ENCODE measurements around the gene GAREM1. TPM values are rescaled to one million over a fixed set of nuclear protein-coding genes. Genes with fewer than 3 reads are reported as not detected.

GAREM1 gene
- total RNA-seq, 1 experiment from 2014 or later, result 11.1 TPM

DNA sequence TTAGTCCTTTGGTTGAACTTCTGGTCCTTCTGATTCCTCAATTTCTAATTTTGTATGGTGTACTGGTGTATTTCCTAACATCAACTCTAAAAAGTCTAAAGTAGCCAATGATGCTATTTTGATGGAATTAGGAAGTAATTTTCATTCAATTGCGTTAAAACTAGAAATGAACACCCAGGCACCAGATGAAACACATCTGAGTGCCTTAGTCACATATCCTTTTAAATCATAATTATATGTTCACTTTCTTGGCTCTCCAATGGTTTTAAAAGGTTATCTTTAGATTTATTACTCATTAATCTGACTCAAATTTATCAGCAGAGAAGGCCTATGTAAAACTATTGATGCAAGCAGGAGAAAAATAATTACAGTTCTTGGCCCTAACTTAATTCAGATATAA, 119.7 kb downstream of the GAREM1 start (continued):
- TF ChIP-seq, protein P1, sequence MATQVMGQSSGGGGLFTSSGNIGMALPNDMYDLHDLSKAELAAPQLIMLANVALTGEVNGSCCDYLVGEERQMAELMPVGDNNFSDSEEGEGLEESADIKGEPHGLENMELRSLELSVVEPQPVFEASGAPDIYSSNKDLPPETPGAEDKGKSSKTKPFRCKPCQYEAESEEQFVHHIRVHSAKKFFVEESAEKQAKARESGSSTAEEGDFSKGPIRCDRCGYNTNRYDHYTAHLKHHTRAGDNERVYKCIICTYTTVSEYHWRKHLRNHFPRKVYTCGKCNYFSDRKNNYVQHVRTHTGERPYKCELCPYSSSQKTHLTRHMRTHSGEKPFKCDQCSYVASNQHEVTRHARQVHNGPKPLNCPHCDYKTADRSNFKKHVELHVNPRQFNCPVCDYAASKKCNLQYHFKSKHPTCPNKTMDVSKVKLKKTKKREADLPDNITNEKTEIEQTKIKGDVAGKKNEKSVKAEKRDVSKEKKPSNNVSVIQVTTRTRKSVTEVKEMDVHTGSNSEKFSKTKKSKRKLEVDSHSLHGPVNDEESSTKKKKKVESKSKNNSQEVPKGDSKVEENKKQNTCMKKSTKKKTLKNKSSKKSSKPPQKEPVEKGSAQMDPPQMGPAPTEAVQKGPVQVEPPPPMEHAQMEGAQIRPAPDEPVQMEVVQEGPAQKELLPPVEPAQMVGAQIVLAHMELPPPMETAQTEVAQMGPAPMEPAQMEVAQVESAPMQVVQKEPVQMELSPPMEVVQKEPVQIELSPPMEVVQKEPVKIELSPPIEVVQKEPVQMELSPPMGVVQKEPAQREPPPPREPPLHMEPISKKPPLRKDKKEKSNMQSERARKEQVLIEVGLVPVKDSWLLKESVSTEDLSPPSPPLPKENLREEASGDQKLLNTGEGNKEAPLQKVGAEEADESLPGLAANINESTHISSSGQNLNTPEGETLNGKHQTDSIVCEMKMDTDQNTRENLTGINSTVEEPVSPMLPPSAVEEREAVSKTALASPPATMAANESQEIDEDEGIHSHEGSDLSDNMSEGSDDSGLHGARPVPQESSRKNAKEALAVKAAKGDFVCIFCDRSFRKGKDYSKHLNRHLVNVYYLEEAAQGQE (IDR thresholded peaks at IDR 0.05; ENCODE audit: low read depth), result no peak
- TF ChIP-seq ZFX (IDR thresholded peaks at IDR 0.05), result no peak
- TF ChIP-seq, protein P2, sequence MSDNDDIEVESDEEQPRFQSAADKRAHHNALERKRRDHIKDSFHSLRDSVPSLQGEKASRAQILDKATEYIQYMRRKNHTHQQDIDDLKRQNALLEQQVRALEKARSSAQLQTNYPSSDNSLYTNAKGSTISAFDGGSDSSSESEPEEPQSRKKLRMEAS (IDR thresholded peaks at IDR 0.05), result no peak
- no peak for TF ChIP-seq SRF (IDR thresholded peaks at IDR 0.05; ENCODE audit: low read depth)
- no peak for TF ChIP-seq SIN3A (IDR thresholded peaks at IDR 0.05; ENCODE audit: low read depth)

DNA sequence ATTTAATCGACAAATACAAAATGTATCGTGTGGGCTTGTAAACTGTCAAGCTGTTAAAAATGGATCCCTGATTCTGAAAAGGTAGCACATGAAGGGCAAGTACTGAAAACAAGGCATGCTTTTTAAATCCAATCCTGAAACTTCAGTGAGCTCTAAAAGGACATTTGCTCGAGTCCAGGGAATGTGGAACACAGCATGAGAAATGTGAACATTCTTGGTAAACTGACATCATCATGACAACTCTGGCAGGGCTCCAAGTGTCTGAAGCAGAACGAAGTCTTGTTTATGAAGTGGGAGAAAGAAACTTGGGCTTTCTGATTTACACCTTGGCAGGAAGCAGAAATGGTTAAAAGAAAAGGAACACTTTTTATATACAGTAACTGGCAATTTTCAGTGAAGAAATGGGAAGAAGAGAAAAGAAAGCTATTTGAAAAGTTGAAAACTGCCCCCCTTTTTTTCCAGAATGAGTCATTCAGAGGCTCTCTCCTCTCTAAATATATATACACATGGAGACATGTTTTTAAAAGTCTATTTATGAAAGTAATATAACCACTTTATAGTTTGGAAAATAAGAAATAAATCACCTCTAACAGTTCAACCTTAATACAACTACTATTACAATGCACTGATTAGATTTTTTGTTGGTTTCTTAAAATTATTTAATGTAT, 120.8 kb downstream of the GAREM1 start:
- no TSS peak for BruUV-seq (replicated peaks)

More for the DNA sequence above, 120.8 kb downstream of the GAREM1 start:
- peak; percentile 69; the same call in 1 of the 2 replicates for ATAC-seq
- peak; percentile 91 for DNase-seq (ENCODE audit: low read depth, low spot score)
- Histone ChIP-seq H3K9ac (ENCODE audit: low read length) (peak overlapping the region; percentile 24), H3K9me3 (ENCODE audit: control insufficient read depth in 1 of 2, insufficient read depth in 1 of 2, low read depth in 1 of 2, low read length in 2 of 2) (no peaks in the 10 kb centered on the region), H3K9me2 (ENCODE audit: insufficient read depth) (no peaks in the 10 kb centered on the region), H3K36me3 (ENCODE audit: control insufficient read depth in 1 of 2, insufficient read depth in 2 of 2, low read length in 2 of 2) (no peaks in the 10 kb centered on the region), H3K4me2 (ENCODE audit: low read length) (peak overlapping the region; percentile 72), H3K4me3 (replicated peaks in 1 of 2; ENCODE audit: low read depth in 1 of 2, low read length in 2 of 2) (peak overlapping the region in 1 of 2 experiments; percentile 38; a peak in 2 of 4 replicates), H2AFZ (ENCODE audit: low read depth, low read length, poor library complexity, severe bottlenecking) (peak overlapping the region; percentile 5), H4K20me1 (ENCODE audit: insufficient read depth) (no peaks in the 10 kb centered on the region), H3K27me3 (ENCODE audit: insufficient read depth, low read length) (no peaks in the 10 kb centered on the region), H3K4me1 (ENCODE audit: control insufficient read depth in 1 of 2, insufficient read depth in 2 of 2, low read length in 2 of 2) (peaks cover 13 to 24% of the 10 kb centered on the region in 2 experiments), H3K27ac (ENCODE audit: low read depth, low read length) (peak overlapping the region; percentile 28; the same call in 1 of the 2 replicates), H3K79me2 (ENCODE audit: insufficient read depth, low read length) (no peaks in the 10 kb centered on the region)
- RAD21 ChIA-PET (ENCODE audit: low non-redundant PET in 1 of 2, low total read pairs in 2 of 2, uncharacterized antibody in 2 of 2, unreplicated experiment in 2 of 2), result no interaction called here
- POLR2A ChIA-PET, result no interaction called here
- TF ChIP-seq ZNF274 (IDR thresholded peaks at IDR 0.05; ENCODE audit: low read depth, low read length), result no peak
- TF ChIP-seq POLR2AphosphoS5 (IDR thresholded peaks at IDR 0.05; ENCODE audit: low read depth, low read length), result peak; percentile 40; the same call in 1 of the 2 replicates
- TF ChIP-seq, protein P3, sequence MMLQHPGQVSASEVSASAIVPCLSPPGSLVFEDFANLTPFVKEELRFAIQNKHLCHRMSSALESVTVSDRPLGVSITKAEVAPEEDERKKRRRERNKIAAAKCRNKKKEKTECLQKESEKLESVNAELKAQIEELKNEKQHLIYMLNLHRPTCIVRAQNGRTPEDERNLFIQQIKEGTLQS (IDR thresholded peaks at IDR 0.05), result peak; percentile 85
- TF ChIP-seq POLR2A (IDR thresholded peaks at IDR 0.05; ENCODE audit: borderline replicate concordance, extremely low read depth, insufficient read depth, insufficient read length), result no peak
- peak; percentile 78 for TF ChIP-seq JUND (IDR thresholded peaks at IDR 0.05)
- TF ChIP-seq FOSL1 (IDR thresholded peaks at IDR 0.05; ENCODE audit: low read depth), result peak; percentile 77
- peak; percentile 29; the same call in 1 of the 2 replicates for TF ChIP-seq CEBPB (IDR thresholded peaks at IDR 0.05; ENCODE audit: low read depth)
- TF ChIP-seq CBX3 (IDR thresholded peaks at IDR 0.05; ENCODE audit: low read depth), result peak; percentile 76; the same call in 1 of the 2 replicates
- TF ChIP-seq, protein P1 (IDR thresholded peaks at IDR 0.05; ENCODE audit: low read depth), result no peak
- TF ChIP-seq SP1 (IDR thresholded peaks at IDR 0.05; ENCODE audit: low read depth), result peak; percentile 51; the same call in 1 of the 2 replicates
- no peak for TF ChIP-seq EZH2 (IDR thresholded peaks at IDR 0.05)
- no peak; the same call in 1 of the 2 replicates for TF ChIP-seq SRF (IDR thresholded peaks at IDR 0.05; ENCODE audit: low read depth)
- CTCF ChIA-PET, result no interaction called here
- intact Hi-C loops (cut with micrococcal nuclease), result no loop called here

Measured in HCT116 (cell line).